T-helper 2 cell treated with Interferon-gamma antibody and Interleukin-4, amounts not matched to agents 100 ng/mL and 5 ng/mL, for 36 hours (primary cell): ENCODE measurements around the gene SNRPA1. TPM values are rescaled to one million over a fixed set of nuclear protein-coding genes. Genes with fewer than 3 reads are reported as not detected.
"Not testable (repeated sequence)": the region's sequence is repeated elsewhere in the genome, so short reads cannot be mapped to it uniquely, and the experiment has no call there.

Source experiments
- intact Hi-C: fragments of 100-400 bp; cut with micrococcal nuclease; formaldehyde crosslinking; loops from one replicate; pipeline ENCODE4 v1.15.1; 2023
- total RNA-seq: library from RNA; stranded (reverse); gene quantifications from 2 replicates; pipeline ENCODE4 v1.2.3, GENCODE V29; 2022

The SNRPA1 gene
- total RNA-seq: 135 and 147 TPM in 2 replicates

- intact Hi-C loops: loop anchor here (1.0 to 2.0 kb wide), 6 partner anchors 18 to 693 kb away; partner anchors contain the start of genes ASB7, CHSY1, LINS1 and SELENOS
These were observed at the start of gene SNRPA1 for GRCh38 chr15:101294731-101295606. Gene SNRPA1, minus strand, starts transcription at chr15:101295248. Its CDS starts 70 bp downstream, at chr15:101295178.

DNA sequence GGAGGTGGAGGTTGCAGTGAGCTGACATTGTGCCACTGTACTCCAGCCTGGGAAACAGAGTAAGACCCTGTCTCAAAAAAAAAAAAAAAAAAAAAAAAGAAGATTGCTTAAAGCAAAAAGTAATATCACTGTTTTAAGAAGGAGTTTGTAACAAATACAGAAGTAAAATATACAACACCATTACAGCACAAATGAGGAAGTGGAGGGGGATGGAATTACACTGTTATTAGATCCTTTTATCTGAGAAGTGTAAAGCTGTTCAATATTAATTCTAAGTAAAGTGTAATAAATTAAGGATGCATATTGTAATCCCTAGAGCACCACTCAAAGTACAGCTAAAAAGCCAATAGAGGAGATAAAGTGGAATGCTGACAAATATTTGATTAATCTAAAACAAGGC, 47.0 kb upstream of the SNRPA1 start:
- intact Hi-C loops: no loop called here

DNA sequence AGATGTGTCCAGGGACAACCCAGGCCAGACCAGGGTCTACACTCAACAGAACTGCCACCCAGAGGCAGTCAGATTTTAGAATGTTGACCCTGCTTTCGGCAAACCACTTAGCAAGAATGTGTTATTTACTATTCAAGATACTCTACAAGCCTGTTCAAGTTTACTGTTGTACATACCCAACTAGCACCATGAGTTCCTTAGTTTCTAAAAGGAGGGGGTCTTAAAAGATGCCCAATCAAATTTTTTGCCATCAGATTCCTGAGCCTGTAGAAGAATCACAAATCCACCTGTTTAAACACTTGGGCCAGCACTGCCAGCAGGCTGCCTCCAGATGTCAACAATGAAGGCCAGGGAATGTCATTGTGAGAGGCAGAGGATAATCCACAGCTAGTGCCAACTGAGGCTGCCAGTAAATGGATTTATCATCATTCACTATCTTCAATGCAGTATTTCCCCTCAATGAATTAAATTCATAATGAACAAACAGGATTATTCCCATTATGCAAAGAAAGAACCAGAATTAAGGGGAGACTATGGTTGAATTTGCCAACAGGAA, 43.5 kb upstream of the SNRPA1 start:
- intact Hi-C loops: no loop called here

DNA sequence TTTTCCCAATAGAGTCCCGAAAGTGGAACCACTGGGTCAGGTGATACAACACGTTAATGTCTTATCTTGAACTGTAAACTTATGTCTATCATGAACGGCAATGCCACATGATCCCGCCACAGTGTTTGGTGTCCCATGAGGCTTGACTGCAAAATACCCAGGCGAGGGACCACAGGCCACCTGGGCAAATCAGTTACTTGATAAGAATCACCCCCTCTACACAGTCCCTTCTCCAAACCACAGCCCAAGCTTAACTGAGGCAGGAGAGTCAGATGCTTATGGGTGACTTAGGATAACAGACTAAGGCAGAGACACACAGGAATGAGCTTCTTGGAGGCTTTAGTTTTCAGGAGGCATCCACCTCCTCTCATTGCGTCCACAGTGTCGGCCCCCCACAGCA, 42.9 kb upstream of the SNRPA1 start:
- intact Hi-C loops: no loop called here

GRCh38 chr15:101333907-101334789, 39.1 kb upstream of the SNRPA1 start:
- intact Hi-C loops: not testable (repeated sequence)

GRCh38 chr15:101332061-101332467, 37.0 kb upstream of the SNRPA1 start:
- intact Hi-C loops: no loop called here

DNA sequence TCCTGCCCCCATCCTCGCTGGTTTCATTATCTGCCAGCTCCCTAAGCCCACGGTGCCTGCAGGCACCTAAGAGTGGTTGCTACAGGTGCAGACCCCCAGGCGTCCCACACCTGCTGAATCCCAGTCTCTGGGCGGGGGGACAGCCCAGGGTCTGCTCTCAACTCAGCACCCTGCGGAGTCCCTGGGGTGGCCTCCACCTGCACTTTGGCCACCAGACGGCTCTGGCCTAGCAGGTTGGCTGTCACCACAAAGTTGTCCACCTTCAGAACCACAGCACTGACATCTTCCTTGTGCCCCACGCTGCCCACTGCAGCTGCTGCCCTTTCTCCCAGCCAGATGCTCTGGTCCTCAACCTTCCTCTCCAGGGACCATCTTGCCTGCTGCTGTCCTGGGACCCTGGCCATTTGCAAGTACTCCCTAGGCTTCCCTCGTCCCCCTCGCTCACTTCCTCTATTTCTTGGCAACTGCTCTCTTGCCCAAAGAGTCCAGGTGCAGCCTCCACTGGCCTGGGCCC, 34.9 kb upstream of the SNRPA1 start:
- intact Hi-C loops: no loop called here

GRCh38 chr15:101329309-101329863, 34.3 kb upstream of the SNRPA1 start:
- intact Hi-C loops: no loop called here

DNA sequence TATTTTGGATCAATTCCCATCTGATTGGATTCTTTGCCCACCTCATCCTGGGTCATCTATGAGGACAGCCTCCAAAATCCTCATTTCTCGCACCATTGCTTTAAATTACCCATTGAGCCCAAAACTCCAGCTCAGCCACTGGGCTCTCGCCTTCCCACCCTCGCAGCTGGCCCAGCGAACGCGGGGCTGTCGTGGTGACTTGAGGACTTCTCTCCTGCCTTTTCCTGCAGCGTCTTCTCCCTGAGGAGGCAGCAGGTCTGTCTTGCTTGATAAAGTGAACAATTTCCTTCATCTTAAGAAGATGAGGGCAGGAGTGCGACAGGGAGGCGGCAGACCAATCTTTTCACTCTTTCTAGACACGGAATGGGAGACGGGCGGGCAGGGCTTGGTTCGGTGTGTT, 33.0 kb upstream of the SNRPA1 start:
- intact Hi-C loops: no loop called here

DNA sequence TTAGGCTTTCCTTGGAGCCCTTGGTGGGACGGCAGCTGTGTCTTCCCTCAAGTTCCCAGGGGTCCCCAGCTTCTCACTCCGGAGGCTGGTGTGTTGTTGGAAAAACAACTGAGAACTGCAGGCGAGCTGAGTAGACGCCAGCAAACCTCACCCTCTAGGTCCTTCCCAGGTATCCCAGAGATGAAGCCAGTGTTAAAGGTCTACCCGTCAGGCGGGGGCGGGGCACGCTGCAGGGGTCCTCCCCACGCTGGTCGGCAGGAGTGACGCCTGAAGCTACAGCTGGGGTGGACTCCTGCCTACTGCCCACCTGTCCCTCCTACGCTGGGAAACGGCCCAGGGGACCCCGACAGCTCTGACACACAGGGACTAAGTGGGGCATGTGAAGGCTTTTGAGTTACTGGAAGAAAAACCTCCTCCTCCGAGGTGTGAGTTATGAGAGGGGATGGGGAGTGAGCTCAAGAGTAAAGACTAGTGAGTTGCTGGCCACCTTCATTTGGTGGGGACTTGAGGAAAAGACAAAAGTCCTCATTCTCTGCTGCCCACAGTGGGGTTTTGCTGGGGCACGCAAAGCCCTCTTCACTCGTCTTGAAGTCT, 32.2 kb upstream of the SNRPA1 start:
- intact Hi-C loops: no loop called here

- intact Hi-C loops: no loop called here
These were observed 31.6 kb upstream of the SNRPA1 start for GRCh38 chr15:101326462-101327146.

GRCh38 chr15:101326026-101326315, 30.9 kb upstream of the SNRPA1 start:
- intact Hi-C loops: no loop called here

DNA sequence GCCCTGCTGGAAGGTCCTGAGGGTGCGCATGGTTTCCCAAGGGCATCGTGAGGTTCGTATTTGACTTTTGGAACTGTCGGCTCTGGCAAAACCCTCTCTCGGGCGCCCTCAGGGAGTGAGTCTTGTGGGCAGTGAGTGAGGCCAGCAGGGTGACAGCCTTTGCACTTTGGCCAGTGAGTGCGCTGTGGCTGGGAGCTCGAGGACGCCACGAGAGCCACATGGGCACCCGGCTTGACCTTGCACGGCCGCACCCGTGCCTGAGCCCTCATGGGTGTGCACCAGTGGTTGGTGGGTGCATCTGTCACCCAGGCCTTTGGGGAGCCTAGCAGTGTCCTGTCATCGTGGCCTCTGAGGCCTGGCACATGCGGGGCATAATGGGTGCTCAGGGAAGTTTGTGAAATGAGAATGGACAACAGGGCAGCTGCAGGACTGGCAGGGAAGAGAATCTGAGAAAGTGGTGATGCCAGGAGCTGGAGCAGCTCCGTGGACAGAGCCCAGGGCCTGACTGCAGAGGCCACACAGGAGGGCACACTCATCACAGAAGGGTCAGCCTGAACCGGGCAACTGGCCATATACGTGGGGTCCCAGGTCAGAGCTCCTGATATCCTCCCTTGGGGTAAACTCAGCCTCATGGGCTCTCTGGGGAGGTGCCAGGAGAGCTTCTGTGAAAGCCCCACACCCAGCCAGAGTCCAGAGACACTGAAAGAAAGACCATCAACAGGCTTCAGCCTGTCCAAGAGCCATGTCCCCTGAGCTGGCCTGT, 30.4 kb upstream of the SNRPA1 start:
- intact Hi-C loops: no loop called here

GRCh38 chr15:101324524-101325177, 29.6 kb upstream of the SNRPA1 start:
- intact Hi-C loops: no loop called here

DNA sequence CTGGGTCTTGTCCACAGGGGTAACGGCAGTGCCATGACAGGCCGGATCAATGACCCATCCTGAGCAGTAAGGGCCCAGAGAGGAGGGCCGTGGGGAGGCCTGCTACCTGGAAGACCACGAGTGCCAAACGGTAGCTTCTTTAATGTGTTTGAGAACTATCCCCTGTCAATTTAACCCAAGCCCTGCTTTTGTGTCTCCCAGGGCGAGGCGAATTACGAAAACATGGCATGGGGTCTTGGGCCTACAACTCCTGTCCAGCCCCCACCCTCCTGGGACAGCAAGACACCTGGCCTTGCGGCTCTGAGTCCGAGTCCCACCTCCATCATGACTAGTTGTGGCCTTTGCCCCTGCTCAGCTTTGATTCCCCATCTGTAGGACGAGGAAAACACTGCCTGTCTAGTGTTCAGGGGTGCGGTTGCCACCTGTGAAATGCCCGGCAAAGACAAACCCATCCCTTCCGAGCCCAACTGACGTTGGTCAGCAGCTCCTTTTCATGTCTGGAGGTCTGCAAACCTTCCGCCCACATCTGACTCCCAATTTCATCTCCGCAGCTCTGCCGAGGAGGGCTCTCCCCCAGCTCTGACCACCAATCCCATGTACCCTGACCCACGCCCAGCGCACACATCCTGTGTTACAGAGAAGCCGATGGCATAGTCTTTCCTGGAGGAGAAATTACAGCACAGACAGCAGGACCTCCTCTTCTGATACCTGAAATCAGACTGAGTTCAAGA, 28.9 kb upstream of the SNRPA1 start:
- intact Hi-C loops: no loop called here

DNA sequence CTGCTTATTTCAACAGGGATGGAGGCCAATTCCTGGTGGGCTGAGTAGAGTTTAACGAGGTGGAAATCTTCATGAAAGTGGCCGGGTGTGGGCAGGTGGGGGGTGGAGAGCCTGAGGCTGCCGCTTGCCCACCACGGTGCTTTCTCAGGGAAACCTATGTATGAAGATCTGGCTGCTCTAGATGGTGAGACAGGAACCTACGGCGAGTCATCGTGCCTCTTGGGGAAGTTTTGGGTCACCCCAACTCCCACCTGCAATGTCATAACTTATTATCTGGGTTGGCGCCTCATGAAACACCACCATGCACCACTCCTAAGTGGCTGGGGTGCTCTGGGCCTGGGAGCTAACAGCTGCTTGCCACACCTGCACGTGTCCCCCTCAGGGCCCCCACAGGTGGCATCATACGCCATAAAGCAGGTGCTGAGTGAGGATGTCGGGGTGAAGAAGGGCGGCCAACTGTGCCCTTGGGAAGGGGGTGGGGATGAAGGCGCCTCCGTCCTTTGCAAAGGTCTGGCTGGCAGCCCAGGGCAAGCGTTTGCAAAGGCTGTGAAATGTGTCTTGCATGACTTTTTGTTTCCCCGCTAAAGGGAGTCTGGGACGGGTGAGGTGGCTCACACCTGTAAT, 27.9 kb upstream of the SNRPA1 start:
- intact Hi-C loops: no loop called here

- intact Hi-C loops: no loop called here
These were observed 27.1 kb upstream of the SNRPA1 start for GRCh38 chr15:101322016-101322695.
